ENCODE measurements around the gene SLC1A1. TPM values are rescaled to one million over a fixed set of nuclear protein-coding genes. Genes with fewer than 3 reads are reported as not detected.

SLC1A1 gene
- total and polyA plus RNA-seq, 3 experiments from 2014 or later, result 0.09 TPM; not detected in 2

DNA sequence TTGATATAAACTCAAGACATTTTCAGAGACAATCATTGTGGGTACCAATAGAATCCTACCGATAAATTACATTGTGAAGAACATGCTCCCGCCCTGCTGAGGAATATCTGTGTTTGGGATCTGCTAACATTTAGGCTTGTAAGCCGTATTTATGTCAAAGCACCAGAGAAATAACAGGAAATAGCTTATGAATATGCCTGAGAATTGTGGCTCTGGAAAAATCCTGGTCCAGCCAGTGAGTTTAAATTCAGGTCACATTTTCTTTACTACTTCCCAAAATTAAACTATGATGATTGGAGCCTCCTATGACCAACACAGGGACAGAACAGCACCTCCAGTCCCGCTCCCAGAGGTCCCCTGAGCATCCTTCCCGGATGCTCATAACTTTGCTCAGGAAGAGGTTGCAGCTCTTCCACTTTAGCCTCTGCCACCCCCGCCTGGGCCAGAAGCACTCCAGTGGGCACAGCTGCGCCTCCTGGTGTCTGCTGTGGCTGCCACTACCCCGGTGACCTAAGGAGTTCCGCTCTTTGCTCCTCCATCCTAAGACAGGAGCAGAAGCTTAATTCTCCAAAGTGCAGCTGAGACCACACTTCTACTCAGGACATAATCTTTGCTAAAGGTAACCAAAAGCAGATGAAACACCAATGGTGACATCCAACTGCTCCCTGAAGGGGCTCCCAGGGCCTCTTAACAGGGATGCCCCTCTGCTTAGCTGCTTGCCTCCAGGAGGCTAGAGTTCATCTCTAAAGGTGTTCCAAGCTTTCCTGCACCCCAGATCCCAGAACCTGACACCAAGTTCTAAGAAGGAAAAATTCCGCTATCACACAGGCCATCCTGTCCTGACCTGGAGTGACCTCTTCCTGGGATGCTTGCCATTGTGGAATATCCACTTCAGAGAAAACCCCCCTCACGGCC lies 58.8 kb downstream of the SLC1A1 start:
- Mint-ChIP-seq H3K4me1 (peaks cover 8 to 38% (median 21%) of the 10 kb centered on the region in 3 donors), H3K27ac (no peak overlapping the region), H3K9me3 (no peaks in the 10 kb centered on the region), H3K4me3 (no peak overlapping the region), H3K27me3 (peaks cover 9 to 13% of the 10 kb centered on the region in 2 donors), H3K36me3 (peaks cover 0 to 4% (median 2%) of the 10 kb centered on the region in 3 donors)
- H3K9me3 ChIP-seq (ENCODE audit: low read length), result no peaks in the 10 kb centered on the region
- H3K27me3 ChIP-seq (ENCODE audit: insufficient read depth, low read length, poor library complexity, severe bottlenecking), result no peaks in the 10 kb centered on the region
- DNase-seq, result no peak
- CTCF ChIA-PET, result no interaction called here
- H3K27ac ChIP-seq (ENCODE audit: low read depth, low read length), result no peak overlapping the region
- peaks cover 15% of the 10 kb centered on the region for H3K4me1 ChIP-seq (ENCODE audit: insufficient read depth, low read length)
- H3K36me3 ChIP-seq (ENCODE audit: insufficient read depth, low read length), result no peaks in the 10 kb centered on the region
- H3K4me3 ChIP-seq (ENCODE audit: low read length), result no peak overlapping the region
- POLR2A ChIA-PET, result interaction anchor here (0.7 kb wide), 1 partner anchor 41 kb away, joined by 3 read pairs; no protein-coding TSS in a partner anchor

DNA sequence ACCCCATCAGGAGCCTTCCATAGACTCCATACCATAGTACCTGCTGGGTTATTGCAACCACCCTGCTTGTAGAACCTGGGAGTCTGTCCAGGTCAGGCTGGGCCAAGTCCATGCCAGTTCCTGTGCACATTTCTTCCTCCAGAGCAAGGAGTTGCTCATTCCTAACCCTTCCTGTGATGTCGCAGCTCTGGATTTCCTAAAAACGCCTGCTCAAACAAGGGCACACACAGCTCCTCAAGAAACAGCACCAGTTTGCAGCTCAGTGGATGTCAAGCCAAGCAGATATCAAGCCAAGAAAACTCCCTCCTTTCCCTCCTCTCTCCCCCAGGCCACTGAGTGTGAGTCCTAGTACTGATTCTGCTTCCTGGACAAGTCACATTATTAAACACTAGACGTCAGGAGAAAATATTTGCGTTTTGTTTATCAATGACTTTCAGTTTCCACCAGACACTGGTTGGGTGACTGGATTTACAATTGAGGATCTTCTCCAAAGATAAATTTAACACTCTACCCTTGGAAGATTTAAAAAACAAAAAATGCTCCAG lies 59.6 kb downstream of the SLC1A1 start:
- DNase-seq, result no peak
- no peak overlapping the region for H3K4me3 Mint-ChIP-seq

DNA sequence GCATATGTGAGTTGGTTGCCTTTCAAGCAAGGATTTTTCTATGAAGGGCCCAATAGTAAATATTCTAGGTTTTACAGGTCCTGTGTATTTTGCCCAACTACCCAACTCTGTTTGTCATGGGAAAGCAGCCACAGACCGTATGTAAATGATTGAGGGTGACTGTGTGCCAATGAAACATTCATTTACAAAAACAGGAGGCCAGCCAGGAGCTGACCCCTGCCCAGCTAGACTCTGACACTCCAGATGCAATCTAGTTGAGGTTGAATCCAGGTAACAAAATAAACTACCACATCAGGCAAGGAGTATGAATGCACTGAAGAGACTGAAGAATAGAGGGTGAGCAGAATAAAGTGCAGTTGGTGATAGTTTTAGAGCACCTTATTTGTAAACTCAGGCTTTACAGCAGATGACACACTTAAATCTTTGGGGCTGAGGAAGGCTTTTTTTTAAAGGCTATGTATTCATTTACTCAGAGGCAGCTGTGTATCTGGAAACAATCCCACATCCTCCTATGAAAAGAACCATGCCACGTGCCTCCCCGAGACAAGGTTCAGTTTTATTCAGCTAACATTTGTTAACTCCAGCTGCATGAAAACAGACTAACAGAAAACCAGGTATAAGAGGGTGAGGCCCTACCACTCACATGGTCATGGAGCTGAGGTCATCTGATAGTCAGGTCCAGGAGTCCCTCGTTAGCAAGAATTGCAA lies 60.7 kb downstream of the SLC1A1 start:
- Histone ChIP-seq H3K4me1 (ENCODE audit: insufficient read depth, low read length) (peaks cover 15% of the 10 kb centered on the region), H3K36me3 (ENCODE audit: insufficient read depth, low read length) (no peaks in the 10 kb centered on the region), H3K27ac (ENCODE audit: low read depth, low read length) (no peak overlapping the region), H3K4me3 (ENCODE audit: low read length) (no peak overlapping the region), H3K9me3 (ENCODE audit: low read length) (no peaks in the 10 kb centered on the region), H3K27me3 (ENCODE audit: insufficient read depth, low read length, poor library complexity, severe bottlenecking) (no peaks in the 10 kb centered on the region)
- Mint-ChIP-seq H3K4me1 (peaks cover 18 to 54% (median 37%) of the 10 kb centered on the region in 3 donors), H3K27me3 (peaks cover 5 to 6% of the 10 kb centered on the region in 2 donors), H3K36me3 (peaks cover 0 to 2% (median 0%) of the 10 kb centered on the region in 3 donors), H3K4me3 (no peak overlapping the region), H3K9me3 (no peaks in the 10 kb centered on the region), H3K27ac (peak overlapping the region in 2 of 8 donors; percentile 6 to 42)
- POLR2A ChIA-PET, result no interaction called here
- DNase-seq, result peak in 1 of 5 donors; percentile 26
- CTCF ChIA-PET, result interaction anchor here (0.9 to 1.1 kb wide), 2 partner anchors 8 to 93 kb away, joined by 3 read pairs; no protein-coding TSS in a partner anchor

More for the DNA sequence above, 59.6 kb downstream of the SLC1A1 start:
- no peaks in the 10 kb centered on the region for H3K9me3 ChIP-seq (ENCODE audit: low read length)
- no peaks in the 10 kb centered on the region for H3K27me3 ChIP-seq (ENCODE audit: insufficient read depth, low read length, poor library complexity, severe bottlenecking)
- H3K36me3 ChIP-seq (ENCODE audit: insufficient read depth, low read length), result no peaks in the 10 kb centered on the region
- Mint-ChIP-seq H3K4me1 (peaks cover 13 to 45% (median 28%) of the 10 kb centered on the region in 3 donors), H3K27me3 (peaks cover 8 to 9% of the 10 kb centered on the region in 2 donors), H3K27ac (no peak overlapping the region), H3K9me3 (no peaks in the 10 kb centered on the region), H3K36me3 (peaks cover 0 to 2% (median 0%) of the 10 kb centered on the region in 3 donors)
- no peak overlapping the region for H3K4me3 ChIP-seq (ENCODE audit: low read length)
- CTCF ChIA-PET, result no interaction called here
- H3K4me1 ChIP-seq (ENCODE audit: insufficient read depth, low read length), result peaks cover 15% of the 10 kb centered on the region
- H3K27ac ChIP-seq (ENCODE audit: low read depth, low read length), result no peak overlapping the region
- POLR2A ChIA-PET, result no interaction called here

DNA sequence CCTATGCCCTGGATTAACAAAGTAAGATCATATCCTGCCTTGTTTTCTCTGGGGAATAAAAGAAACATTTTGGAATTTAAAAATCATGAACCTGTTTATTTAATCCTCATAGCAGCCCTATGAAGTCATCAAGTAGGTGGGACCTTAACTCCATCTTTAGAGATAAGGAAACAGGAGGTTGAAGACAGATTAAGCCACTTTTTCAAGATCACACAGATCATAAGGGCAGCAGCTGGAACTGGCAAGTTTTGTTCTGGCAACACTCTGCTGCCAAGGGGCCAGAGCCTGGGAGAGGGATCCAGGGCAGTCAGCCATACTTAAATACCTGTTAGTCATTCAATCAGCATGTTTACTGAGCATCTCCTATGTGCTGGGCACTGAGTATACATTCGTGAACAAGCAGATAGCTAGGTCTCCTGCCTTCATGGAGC lies 63.7 kb downstream of the SLC1A1 start:
- ChIA-PET CTCF (interaction anchor here (1.0 kb wide), 1 partner anchor 112 kb away, joined by 3 read pairs; no protein-coding TSS in a partner anchor), POLR2A (no interaction called here)
- no peak for DNase-seq
- Mint-ChIP-seq H3K36me3 (peaks cover 0 to 2% (median 0%) of the 10 kb centered on the region in 3 donors), H3K4me1 (peaks cover 16 to 37% (median 26%) of the 10 kb centered on the region in 3 donors), H3K27me3 (peaks cover 2 to 5% of the 10 kb centered on the region in 2 donors), H3K9me3 (no peaks in the 10 kb centered on the region), H3K4me3 (no peak overlapping the region), H3K27ac (peak overlapping the region in 1 of 8 donors; percentile 61)
- Histone ChIP-seq H3K4me1 (ENCODE audit: insufficient read depth, low read length) (peaks cover 8% of the 10 kb centered on the region), H3K9me3 (ENCODE audit: low read length) (no peaks in the 10 kb centered on the region), H3K4me3 (ENCODE audit: low read length) (no peak overlapping the region), H3K27ac (ENCODE audit: low read depth, low read length) (no peak overlapping the region), H3K27me3 (ENCODE audit: insufficient read depth, low read length, poor library complexity, severe bottlenecking) (no peaks in the 10 kb centered on the region), H3K36me3 (ENCODE audit: insufficient read depth, low read length) (no peaks in the 10 kb centered on the region)

DNA sequence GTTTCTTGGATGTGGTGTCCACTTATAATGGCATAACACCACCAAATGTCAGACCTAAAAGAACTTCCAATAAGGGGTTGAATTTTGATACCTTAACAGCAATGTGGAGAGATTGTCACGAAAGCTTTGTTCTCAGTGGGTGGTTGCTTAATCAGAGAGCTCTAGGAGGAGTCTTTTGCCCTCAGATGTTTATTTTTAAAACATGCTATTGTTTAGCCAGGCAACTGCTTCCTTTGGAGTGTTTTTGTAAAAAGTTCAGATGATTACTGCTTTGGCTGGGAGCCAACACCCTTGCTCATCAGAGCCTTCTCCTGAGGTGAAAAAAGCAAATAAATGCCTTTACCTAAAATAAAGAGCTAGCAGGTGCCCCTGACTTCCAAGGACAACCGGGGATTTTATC lies 65.0 kb downstream of the SLC1A1 start:
- POLR2A ChIA-PET, result no interaction called here
- Mint-ChIP-seq H3K27me3 (peaks cover 3 to 5% of the 10 kb centered on the region in 2 donors), H3K4me3 (no peak overlapping the region), H3K36me3 (peaks cover 0 to 2% (median 0%) of the 10 kb centered on the region in 3 donors), H3K4me1 (peaks cover 16 to 37% (median 26%) of the 10 kb centered on the region in 3 donors), H3K9me3 (no peaks in the 10 kb centered on the region), H3K27ac (peak overlapping the region in 2 of 8 donors; percentile 8 to 57)
- H3K36me3 ChIP-seq (ENCODE audit: insufficient read depth, low read length), result no peaks in the 10 kb centered on the region
- no peak overlapping the region for H3K27ac ChIP-seq (ENCODE audit: low read depth, low read length)
- peaks cover 8% of the 10 kb centered on the region for H3K4me1 ChIP-seq (ENCODE audit: insufficient read depth, low read length)
- no peaks in the 10 kb centered on the region for H3K27me3 ChIP-seq (ENCODE audit: insufficient read depth, low read length, poor library complexity, severe bottlenecking)
- H3K4me3 ChIP-seq (ENCODE audit: low read length), result no peak overlapping the region
- H3K9me3 ChIP-seq (ENCODE audit: low read length), result no peaks in the 10 kb centered on the region
- DNase-seq, result peak in 3 of 5 donors; percentile 8 to 53 (median 49)
- CTCF ChIA-PET, result no interaction called here

DNA sequence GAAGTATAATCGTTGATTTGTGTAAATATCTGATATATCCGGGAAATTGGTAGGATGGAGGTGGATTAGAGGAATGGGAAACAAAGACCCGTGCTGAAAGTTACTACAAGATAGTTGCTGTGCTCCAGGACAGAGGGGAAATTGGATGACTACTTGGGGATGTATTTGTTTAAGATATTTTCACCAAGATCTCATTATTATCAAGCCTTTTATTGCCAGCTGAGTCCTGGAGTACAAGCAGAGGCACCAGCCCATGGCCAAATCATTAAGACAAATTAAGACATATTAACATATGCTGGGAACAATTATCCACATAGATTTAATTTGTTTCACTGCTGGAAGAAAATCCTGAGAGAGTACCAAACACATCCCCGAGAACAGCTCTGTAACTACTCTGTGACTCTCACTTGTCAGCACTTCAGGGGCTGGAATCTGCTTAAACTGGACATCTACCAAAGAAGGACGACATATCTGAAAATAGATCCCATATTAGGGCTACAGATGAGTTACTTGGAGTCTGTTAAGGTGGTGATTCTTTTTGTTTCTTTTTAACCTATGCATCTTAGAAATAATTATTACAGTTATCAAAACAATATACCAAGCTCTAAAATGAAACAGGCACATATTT lies 68.2 kb downstream of the SLC1A1 start:
- Histone ChIP-seq H3K27ac (ENCODE audit: low read depth, low read length) (no peak overlapping the region), H3K27me3 (ENCODE audit: insufficient read depth, low read length, poor library complexity, severe bottlenecking) (no peaks in the 10 kb centered on the region), H3K9me3 (ENCODE audit: low read length) (no peaks in the 10 kb centered on the region), H3K36me3 (ENCODE audit: insufficient read depth, low read length) (no peaks in the 10 kb centered on the region), H3K4me1 (ENCODE audit: insufficient read depth, low read length) (peaks cover 6% of the 10 kb centered on the region), H3K4me3 (ENCODE audit: low read length) (no peak overlapping the region)
- peaks cover 17 to 28% (median 25%) of the 10 kb centered on the region in 3 donors for H3K4me1 Mint-ChIP-seq
- H3K27ac Mint-ChIP-seq, result no peak overlapping the region
- no peaks in the 10 kb centered on the region for H3K36me3 Mint-ChIP-seq
- DNase-seq, result no peak
- CTCF ChIA-PET, result no interaction called here
- POLR2A ChIA-PET, result no interaction called here
- H3K9me3 Mint-ChIP-seq, result no peaks in the 10 kb centered on the region
- no peak overlapping the region for H3K4me3 Mint-ChIP-seq
- peaks cover 3 to 5% of the 10 kb centered on the region in 2 donors for H3K27me3 Mint-ChIP-seq

DNA sequence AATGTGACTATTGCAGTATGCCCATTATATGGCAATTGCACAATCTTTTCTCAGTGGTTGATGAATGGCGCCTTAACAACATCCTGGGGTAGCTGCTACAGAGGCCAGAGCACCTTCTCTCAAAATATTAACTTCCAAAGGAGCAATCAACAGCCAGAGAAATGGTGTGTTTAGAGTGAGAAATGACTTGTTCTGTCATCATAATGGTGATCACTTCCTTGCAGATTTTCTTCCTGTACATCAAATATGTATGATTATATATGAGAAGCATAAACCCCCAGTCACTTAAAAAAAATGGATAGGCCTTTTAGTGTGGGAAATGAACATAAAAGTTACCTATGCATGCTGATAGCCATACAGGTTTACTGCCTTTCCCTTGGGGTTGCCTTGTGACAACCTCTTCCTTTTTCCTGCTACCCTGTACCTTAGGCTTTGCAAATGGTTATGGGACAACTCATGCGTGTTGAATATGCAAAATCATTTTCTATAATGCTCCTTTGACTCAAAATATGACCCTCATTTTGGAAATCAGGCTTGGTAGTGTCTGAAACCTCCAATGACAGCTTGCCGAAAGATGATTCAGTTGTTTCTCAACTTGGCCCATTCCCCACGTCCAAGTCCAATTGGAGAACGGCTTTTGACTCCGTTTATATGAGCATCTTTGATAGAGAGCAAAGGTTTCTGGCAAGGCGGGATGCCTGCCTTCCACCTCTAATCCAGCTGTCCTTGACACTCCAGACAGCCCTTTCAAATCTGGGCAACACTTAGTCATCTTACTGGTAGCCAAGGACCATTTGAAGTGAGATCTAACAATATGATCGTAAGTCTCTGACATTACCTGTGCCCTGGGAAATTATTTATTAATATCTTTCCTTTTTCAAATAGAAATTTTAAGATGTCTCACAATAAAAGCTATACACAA lies 69.3 kb downstream of the SLC1A1 start:
- no peak overlapping the region for H3K27ac ChIP-seq (ENCODE audit: low read depth, low read length)
- POLR2A ChIA-PET, result no interaction called here
- H3K36me3 ChIP-seq (ENCODE audit: insufficient read depth, low read length), result no peaks in the 10 kb centered on the region
- Mint-ChIP-seq H3K9me3 (no peaks in the 10 kb centered on the region), H3K4me1 (peaks cover 18 to 29% (median 28%) of the 10 kb centered on the region in 3 donors), H3K27ac (peak overlapping the region in 1 of 8 donors; percentile 1), H3K36me3 (no peaks in the 10 kb centered on the region), H3K27me3 (peaks cover 1 to 5% of the 10 kb centered on the region in 2 donors), H3K4me3 (no peak overlapping the region)
- CTCF ChIA-PET, result no interaction called here
- no peaks in the 10 kb centered on the region for H3K27me3 ChIP-seq (ENCODE audit: insufficient read depth, low read length, poor library complexity, severe bottlenecking)
- DNase-seq, result no peak
- H3K9me3 ChIP-seq (ENCODE audit: low read length), result no peaks in the 10 kb centered on the region
- H3K4me1 ChIP-seq (ENCODE audit: insufficient read depth, low read length), result peaks cover 9% of the 10 kb centered on the region
- no peak overlapping the region for H3K4me3 ChIP-seq (ENCODE audit: low read length)
